Measurements from ENCODE around the gene PEX11B.

PEX11B gene

GRCh38 chr1:145863282-145864018 is 55.1 kb downstream of the PEX11B start:
- no peak for DNase-seq
